RWPE1 (cell line): ENCODE data around the gene MAP7D3.

Experiments used
- CTCF ChIA-PET: fragments of 350-600 bp; sonication (Branson Sonifier 250); formaldehyde crosslinking; extraction: SDS; loops from one replicate; lab custom pipeline; 2021; lab: Yijun Ruan, JAX
- POLR2A ChIA-PET: fragments of 400-600 bp; formaldehyde crosslinking; extraction: SDS; loops from one replicate; lab custom pipeline; 2020; ENCODE audit warnings: antibody characterized with exemption; ENCODE audit not compliant: low non-redundant PET; lab: Yijun Ruan, JAX
- DNase-seq: peaks from one replicate; pipeline ENCODE4 v3.0.0; 2012; ENCODE audit warnings: low spot score
- H3K27ac ChIP-seq: fragments of 450-650 bp; 2 replicates; pipeline ENCODE4 v1.5.1; 2017
- TF ChIP-seq, protein P1 (sequence below): fragments of 450-650 bp; conservative IDR thresholded peaks from 2 replicates; pipeline ENCODE4 v1.5.1; 2017; ENCODE audit warnings: low read depth, mild to moderate bottlenecking

MAP7D3 gene

DNA sequence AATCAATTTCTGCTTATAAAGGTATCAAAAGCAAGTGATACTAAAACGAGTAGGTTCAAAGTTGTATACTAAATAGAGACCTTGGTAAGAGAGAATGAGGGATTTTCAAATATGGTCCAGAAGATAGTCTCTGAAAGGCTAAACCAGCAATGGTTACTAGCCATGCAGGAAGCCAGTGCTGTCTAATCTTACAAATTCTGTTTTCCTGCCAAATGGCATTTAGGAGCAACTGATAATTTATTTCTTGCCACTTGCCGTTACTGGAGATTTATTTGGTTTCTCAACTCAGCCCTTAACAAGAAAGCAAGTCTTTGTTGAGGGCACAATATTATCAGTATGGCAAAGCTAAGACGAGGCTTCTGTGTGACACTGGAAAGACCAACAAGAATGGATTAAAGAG, 47.2 kb downstream of the MAP7D3 start:
- TF ChIP-seq, protein P1, sequence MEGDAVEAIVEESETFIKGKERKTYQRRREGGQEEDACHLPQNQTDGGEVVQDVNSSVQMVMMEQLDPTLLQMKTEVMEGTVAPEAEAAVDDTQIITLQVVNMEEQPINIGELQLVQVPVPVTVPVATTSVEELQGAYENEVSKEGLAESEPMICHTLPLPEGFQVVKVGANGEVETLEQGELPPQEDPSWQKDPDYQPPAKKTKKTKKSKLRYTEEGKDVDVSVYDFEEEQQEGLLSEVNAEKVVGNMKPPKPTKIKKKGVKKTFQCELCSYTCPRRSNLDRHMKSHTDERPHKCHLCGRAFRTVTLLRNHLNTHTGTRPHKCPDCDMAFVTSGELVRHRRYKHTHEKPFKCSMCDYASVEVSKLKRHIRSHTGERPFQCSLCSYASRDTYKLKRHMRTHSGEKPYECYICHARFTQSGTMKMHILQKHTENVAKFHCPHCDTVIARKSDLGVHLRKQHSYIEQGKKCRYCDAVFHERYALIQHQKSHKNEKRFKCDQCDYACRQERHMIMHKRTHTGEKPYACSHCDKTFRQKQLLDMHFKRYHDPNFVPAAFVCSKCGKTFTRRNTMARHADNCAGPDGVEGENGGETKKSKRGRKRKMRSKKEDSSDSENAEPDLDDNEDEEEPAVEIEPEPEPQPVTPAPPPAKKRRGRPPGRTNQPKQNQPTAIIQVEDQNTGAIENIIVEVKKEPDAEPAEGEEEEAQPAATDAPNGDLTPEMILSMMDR, result no peak
- CTCF ChIA-PET, result no interaction called here
- DNase-seq, result no peak

DNA sequence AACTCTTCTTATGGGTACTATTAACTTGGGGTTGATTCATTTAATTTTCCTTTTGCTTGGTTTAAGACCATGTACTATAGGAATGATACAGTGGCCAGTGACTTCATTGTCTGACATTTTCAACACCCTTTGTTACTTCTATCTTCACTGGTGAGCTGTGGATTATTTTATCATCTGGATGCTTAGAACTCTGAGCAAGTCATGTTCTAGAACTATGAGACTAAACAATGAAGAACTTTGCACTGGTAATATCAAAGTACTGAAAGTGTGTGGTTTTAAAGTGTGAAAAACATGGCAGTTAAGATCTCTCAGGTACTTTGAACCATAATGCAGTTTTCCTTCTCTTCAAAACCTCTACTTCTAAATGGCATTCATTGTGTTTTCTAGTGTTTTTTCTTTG, 47.8 kb downstream of the MAP7D3 start:
- DNase-seq, result no peak
- ChIA-PET POLR2A (no interaction called here), CTCF (no interaction called here)
- TF ChIP-seq, protein P1, result no peak
- H3K27ac ChIP-seq, result no peak overlapping the region

More for the DNA sequence above, 47.2 kb downstream of the MAP7D3 start:
- POLR2A ChIA-PET, result no interaction called here
- no peak overlapping the region for H3K27ac ChIP-seq

DNA sequence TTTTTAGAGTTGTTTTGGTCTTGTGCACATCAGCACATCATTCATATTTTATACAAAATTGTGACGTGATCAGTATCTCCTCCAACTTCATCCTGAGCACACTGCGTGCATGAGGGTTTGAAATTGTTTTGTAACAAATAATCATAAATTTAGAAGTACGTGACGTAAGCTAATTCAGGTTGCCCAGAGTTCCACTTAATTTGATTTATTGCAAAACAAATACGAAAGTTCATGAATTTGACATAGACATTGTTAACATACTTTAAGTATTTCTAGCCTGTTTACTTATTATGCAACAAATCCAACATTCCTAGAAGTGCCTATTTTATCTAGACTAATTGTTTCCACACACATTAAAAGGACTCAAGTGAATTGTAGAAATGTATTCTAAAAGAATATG, 48.3 kb downstream of the MAP7D3 start:
- TF ChIP-seq, protein P1, result no peak
- no peak for DNase-seq
- POLR2A ChIA-PET, result no interaction called here
- CTCF ChIA-PET, result no interaction called here
- no peak overlapping the region for H3K27ac ChIP-seq

DNA sequence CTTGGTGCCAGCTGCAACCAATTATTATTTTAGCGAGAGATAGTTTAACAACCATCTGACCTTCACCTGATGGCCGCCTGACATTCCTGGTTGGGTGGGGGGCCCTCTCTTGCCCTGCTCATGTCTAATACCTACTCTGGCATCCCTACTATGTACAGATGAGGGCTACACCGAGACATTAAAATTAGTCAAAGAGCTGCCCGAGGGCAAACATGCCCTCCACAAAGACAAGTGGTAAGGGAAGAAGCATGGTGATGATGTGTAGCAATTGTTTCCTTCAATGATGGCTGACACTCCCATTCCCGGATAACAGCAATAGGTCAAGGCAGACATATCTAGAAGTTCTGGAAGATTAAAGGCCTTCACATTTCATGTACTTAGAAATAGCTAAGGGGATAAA, 49.6 kb downstream of the MAP7D3 start:
- no peak for DNase-seq
- ChIA-PET POLR2A (no interaction called here), CTCF (interaction anchor here (0.6 kb wide), 1 partner anchor 107 kb away, joined by 4 read pairs; no protein-coding TSS in a partner anchor)
- TF ChIP-seq, protein P1, result no peak
- H3K27ac ChIP-seq, result no peak overlapping the region

DNA sequence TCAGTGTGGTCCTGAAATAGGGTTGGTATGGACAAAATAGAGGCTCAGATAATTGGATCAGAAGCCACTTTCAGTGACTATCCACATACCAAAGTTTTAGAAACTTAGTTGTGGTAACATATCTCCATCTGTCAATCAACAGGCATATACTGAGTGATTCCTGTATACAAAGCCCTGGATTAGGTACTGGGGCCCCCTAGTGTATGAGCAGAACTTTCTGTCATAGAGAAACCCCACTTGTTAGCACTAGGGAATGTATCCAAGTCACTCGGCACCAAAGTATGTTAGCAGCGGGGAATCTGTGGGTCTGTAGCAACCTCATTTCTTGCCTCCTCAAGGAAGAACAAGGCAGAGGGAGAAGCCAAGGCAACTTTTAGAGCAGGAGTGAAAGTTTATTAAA, 50.7 kb downstream of the MAP7D3 start:
- TF ChIP-seq, protein P1, result no peak
- POLR2A ChIA-PET, result no interaction called here
- H3K27ac ChIP-seq, result no peak overlapping the region
- CTCF ChIA-PET, result no interaction called here
- peak; percentile 42 for DNase-seq

DNA sequence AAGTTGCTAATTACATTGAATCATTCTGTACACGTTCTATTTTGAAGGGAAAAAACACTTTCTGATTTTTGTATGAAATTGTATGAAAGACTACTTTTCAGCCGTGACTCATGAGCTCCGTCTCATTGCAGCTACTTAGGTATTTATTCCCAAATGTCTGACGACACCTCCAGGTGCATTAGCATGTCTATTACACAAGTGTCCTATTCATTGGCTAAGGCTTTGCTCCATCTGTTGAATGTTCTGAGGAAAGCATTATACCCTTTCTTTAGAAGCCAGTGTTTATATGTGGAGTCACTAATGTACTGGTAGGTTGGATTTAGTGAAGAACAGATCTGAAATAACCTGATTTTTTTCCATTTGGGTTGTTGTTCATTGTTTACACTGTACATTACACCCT, 51.8 kb downstream of the MAP7D3 start:
- TF ChIP-seq, protein P1, result no peak
- ChIA-PET POLR2A (no interaction called here), CTCF (no interaction called here)
- DNase-seq, result peak; percentile 50
- H3K27ac ChIP-seq, result no peak overlapping the region

DNA sequence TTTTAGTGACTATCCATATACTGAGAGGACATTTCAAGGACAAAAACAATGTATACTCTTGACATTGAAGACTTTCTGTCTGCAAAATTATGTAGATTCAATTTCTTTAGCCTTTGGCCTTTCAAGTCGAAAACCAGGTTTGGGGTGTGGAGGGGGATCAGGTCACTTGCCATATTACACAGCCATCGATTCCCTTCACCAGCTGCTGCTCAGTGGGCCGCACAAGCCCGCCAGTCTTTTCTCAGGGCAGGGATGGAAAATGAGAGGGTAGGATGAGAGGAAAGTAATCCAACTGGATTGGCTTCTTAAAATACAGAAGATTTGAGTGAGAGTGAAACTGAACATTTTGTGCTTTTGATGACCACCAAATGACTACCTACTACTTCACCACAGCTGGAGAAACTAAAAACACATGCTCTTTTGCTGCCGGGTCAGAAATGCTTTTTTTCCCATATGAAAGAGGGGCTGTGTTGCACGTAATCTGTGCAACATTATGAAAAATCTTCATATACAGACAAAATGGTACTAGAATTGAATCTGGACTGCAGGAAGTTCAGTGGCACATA, 52.4 kb downstream of the MAP7D3 start:
- CTCF ChIA-PET, result no interaction called here
- TF ChIP-seq, protein P1, result no peak
- no peak for DNase-seq

More for the DNA sequence above, 52.4 kb downstream of the MAP7D3 start:
- H3K27ac ChIP-seq, result no peak overlapping the region
- POLR2A ChIA-PET, result no interaction called here
